Lower leg skin (tissue), 3 donors: ENCODE measurements around the gene TNFRSF8.

Experiments used
- CTCF ChIP-seq, 3 donors: fragments of 450-650 bp; IDR thresholded peaks; one replicate each; pipeline ENCODE4 v1.5.1; 2016; ENCODE audit warnings: antibody characterized with exemption in 3 of 3, mild to moderate bottlenecking in 3 of 3, moderate library complexity in 2 of 3
- POLR2A ChIP-seq, 2 donors: fragments of 450-650 bp; IDR thresholded peaks; one replicate each; pipeline ENCODE4 v1.6.1; 2016 to 2017; ENCODE audit warnings: antibody characterized with exemption in 2 of 2, mild to moderate bottlenecking in 1 of 2, moderate library complexity in 1 of 2

GRCh38 chr1:12053752-12054548 is 9.2 kb upstream of the TNFRSF8 start:
- TF ChIP-seq CTCF (IDR thresholded peaks at IDR 0.05) (no peak), POLR2A (IDR thresholded peaks at IDR 0.05) (no peak)
